Measurements from ENCODE around the gene PALLD. TPM values are rescaled to one million over a fixed set of nuclear protein-coding genes. Genes with fewer than 3 reads are reported as not detected.

PALLD gene
- total RNA-seq, 6 experiments from 2014 or later = 7.7 to 81.6 (median 24.8) TPM

DNA sequence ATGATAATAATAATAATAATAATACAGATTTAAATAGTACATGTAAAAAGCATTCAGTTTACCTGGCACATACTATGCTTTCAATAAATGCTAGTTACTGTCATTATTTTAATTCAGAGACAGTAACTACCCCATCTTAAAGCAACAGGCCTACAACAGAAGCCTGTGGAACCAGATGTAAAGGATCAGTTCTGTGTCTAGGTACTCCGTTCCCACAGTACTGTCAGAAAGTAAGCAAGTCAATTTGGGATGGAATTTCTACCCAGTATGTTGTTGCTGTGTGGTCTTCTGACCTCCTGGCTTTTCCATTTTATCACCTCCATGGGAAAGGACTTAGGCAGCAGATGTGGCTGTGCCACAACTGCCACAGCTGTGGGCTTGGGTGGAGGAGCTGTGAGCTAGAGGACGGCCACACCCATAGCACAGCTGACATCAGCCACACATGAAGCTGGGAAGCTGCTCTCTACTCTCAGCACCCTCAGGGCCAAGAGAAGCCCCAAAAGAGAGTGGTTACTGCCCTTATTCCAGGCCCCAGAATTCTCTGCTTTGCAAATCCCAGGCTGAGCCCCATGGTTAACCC, 410.4 kb downstream of the PALLD start:
- no peak for DNase-seq
- no peak for TF ChIP-seq POLR2A (IDR thresholded peaks at IDR 0.05)
- TF ChIP-seq, protein P1, sequence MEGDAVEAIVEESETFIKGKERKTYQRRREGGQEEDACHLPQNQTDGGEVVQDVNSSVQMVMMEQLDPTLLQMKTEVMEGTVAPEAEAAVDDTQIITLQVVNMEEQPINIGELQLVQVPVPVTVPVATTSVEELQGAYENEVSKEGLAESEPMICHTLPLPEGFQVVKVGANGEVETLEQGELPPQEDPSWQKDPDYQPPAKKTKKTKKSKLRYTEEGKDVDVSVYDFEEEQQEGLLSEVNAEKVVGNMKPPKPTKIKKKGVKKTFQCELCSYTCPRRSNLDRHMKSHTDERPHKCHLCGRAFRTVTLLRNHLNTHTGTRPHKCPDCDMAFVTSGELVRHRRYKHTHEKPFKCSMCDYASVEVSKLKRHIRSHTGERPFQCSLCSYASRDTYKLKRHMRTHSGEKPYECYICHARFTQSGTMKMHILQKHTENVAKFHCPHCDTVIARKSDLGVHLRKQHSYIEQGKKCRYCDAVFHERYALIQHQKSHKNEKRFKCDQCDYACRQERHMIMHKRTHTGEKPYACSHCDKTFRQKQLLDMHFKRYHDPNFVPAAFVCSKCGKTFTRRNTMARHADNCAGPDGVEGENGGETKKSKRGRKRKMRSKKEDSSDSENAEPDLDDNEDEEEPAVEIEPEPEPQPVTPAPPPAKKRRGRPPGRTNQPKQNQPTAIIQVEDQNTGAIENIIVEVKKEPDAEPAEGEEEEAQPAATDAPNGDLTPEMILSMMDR (IDR thresholded peaks at IDR 0.05) = no peak
- no peaks in the 10 kb centered on the region for H3K36me3 ChIP-seq
- H3K27ac ChIP-seq = no peak overlapping the region
- intact Hi-C loops (cut with DNase I) = no loop called here
- no peaks in the 10 kb centered on the region for H3K9me3 ChIP-seq
- no peaks in the 10 kb centered on the region for H3K27me3 ChIP-seq
- H3K4me1 ChIP-seq = no peaks in the 10 kb centered on the region
- H3K4me3 ChIP-seq = no peak overlapping the region
- WGBS (ENCODE audit: insufficient coverage, low coverage, low lambda C conversion rate, missing lambda C conversion rate) = no CpG with 5 or more reads among the region's 2 CpGs
- peak in 3 of 4 donors; percentile 16 to 52 (median 47) for ATAC-seq

DNA sequence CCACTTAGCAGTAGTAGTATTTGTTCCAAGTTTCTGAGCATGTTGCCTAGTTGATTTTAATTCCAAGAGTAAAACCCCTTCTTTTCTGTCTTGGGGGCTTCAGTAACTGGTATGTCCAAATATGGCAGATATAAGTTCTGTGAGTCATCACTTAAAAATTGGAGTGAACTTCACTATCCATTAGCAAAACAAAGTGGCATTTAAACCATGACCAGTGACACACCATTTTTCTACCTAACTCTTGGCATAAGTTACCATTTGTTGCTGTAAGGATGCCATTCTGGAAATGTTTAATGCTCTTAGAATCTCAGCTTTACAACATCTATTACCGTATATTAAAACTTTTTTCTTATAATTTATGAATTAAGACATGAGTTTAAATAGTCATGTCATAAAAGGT, 411.2 kb downstream of the PALLD start:
- 100% methylated on average over 1 of the region's 1 CpG for WGBS (ENCODE audit: insufficient coverage, low coverage, low lambda C conversion rate, missing lambda C conversion rate)
- TF ChIP-seq, protein P1 (IDR thresholded peaks at IDR 0.05) = no peak
- no peak for TF ChIP-seq POLR2A (IDR thresholded peaks at IDR 0.05)
- no peaks in the 10 kb centered on the region for H3K27me3 ChIP-seq
- no peaks in the 10 kb centered on the region for H3K36me3 ChIP-seq
- no peaks in the 10 kb centered on the region for H3K4me1 ChIP-seq
- intact Hi-C loops (cut with DNase I) = no loop called here
- no peak overlapping the region for H3K27ac ChIP-seq
- no peak for ATAC-seq
- no peak overlapping the region for H3K4me3 ChIP-seq
- DNase-seq = no peak
- H3K9me3 ChIP-seq = no peaks in the 10 kb centered on the region

GRCh38 chr4:168908851-168909273, 412.0 kb downstream of the PALLD start:
- Histone ChIP-seq H3K9me3 (no peaks in the 10 kb centered on the region), H3K27me3 (no peaks in the 10 kb centered on the region), H3K4me3 (no peak overlapping the region), H3K27ac (no peak overlapping the region), H3K4me1 (no peaks in the 10 kb centered on the region), H3K36me3 (no peaks in the 10 kb centered on the region)
- ATAC-seq (peak in 1 of 4 donors; percentile 36), DNase-seq (no peak)
- 58% methylated on average over 3 of the region's 3 CpGs for WGBS (ENCODE audit: insufficient coverage, low coverage, low lambda C conversion rate, missing lambda C conversion rate)
- intact Hi-C loops (cut with DNase I) = no loop called here
- TF ChIP-seq, protein P1 (IDR thresholded peaks at IDR 0.05) = no peak
- no peak for TF ChIP-seq POLR2A (IDR thresholded peaks at IDR 0.05)

- 97% methylated on average over 2 of the region's 2 CpGs for WGBS (ENCODE audit: insufficient coverage, low coverage, low lambda C conversion rate, missing lambda C conversion rate)
- ATAC-seq = no peak
- intact Hi-C loops (cut with DNase I) = no loop called here
- H3K4me3 ChIP-seq = no peak overlapping the region
- H3K27ac ChIP-seq = no peak overlapping the region
- H3K27me3 ChIP-seq = no peaks in the 10 kb centered on the region
- H3K36me3 ChIP-seq = peaks cover 0 to 5% (median 0%) of the 10 kb centered on the region in 4 donors
- H3K9me3 ChIP-seq = no peaks in the 10 kb centered on the region
- no peak for DNase-seq
- H3K4me1 ChIP-seq = peaks cover 0 to 2% (median under 1%) of the 10 kb centered on the region in 4 donors
- no peak for TF ChIP-seq POLR2A (IDR thresholded peaks at IDR 0.05)
- TF ChIP-seq, protein P1 (IDR thresholded peaks at IDR 0.05) = no peak
These were observed 417.2 kb downstream of the PALLD start for GRCh38 chr4:168914095-168914494.

Data from right lobe of liver (tissue), 6 donors.